ENCODE results near the gene FGFR3.

The FGFR3 gene

DNA sequence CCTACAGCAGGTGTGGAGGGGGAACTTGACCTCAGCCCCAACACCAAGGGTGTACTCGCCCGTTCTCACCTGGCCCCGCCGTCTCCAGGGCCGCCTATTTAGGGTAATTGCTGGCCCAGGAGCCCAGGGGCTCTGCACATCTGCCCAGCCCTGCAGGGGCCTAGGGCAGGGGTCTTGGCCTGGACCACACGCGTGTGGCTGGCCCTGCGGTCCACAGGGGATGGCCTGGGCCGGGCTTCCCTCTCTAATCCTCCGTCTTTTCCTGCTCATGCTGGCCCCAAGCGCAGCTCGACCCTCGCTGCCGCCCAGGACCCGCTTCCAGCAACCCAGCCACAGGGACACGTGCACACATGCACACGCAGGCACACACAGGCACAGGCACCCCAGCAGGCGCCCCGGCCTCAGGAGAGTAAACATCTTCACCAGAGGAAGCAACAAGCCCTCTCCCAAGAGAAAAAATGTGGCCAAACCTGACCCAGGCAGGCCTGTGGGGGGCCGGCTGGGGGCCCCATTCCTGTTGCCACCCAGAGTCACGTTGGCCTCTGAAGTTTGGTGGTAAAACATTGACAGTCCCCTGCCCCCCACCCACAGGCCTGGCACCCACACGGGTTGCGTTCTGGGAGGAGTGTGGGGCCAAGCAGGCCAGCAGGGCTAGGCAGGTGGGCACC is 24.6 kb upstream of the FGFR3 start:
- Histone ChIP-seq H3K27ac (ENCODE audit: low read depth in 2 of 2, low read length in 2 of 2) (no peak overlapping the region), H3K9me3 (ENCODE audit: control insufficient read depth in 2 of 2, low read length in 2 of 2) (no peaks in the 10 kb centered on the region), H3K36me3 (ENCODE audit: control insufficient read depth in 2 of 2, insufficient read depth in 2 of 2, low read length in 2 of 2) (no peaks in the 10 kb centered on the region), H3K4me3 (ENCODE audit: low read length in 2 of 2) (no peak overlapping the region), H3K4me1 (ENCODE audit: control insufficient read depth in 2 of 2, insufficient read depth in 2 of 2, low read length in 2 of 2) (peaks cover 4 to 8% of the 10 kb centered on the region in 2 donors), H3K9ac (ENCODE audit: low read depth in 1 of 2, low read length in 2 of 2) (no peak overlapping the region), H3K27me3 (ENCODE audit: control insufficient read depth in 2 of 2, insufficient read depth in 2 of 2, low read length in 2 of 2) (peaks cover 8 to 39% of the 10 kb centered on the region in 2 donors)

- peaks cover 0 to 4% of the 10 kb centered on the region in 2 donors for H3K4me1 ChIP-seq (ENCODE audit: control insufficient read depth in 2 of 2, insufficient read depth in 2 of 2, low read length in 2 of 2)
- peaks cover 5 to 45% of the 10 kb centered on the region in 2 donors for H3K27me3 ChIP-seq (ENCODE audit: control insufficient read depth in 2 of 2, insufficient read depth in 2 of 2, low read length in 2 of 2)
- no peak overlapping the region for H3K9ac ChIP-seq (ENCODE audit: low read depth in 1 of 2, low read length in 2 of 2)
- H3K27ac ChIP-seq (ENCODE audit: low read depth in 2 of 2, low read length in 2 of 2): no peak overlapping the region
- no peak overlapping the region for H3K4me3 ChIP-seq (ENCODE audit: low read length in 2 of 2)
- H3K9me3 ChIP-seq (ENCODE audit: control insufficient read depth in 2 of 2, low read length in 2 of 2): no peaks in the 10 kb centered on the region
- no peaks in the 10 kb centered on the region for H3K36me3 ChIP-seq (ENCODE audit: control insufficient read depth in 2 of 2, insufficient read depth in 2 of 2, low read length in 2 of 2)
Measured at GRCh38 chr4:1769692-1770091, 23.4 kb upstream of the FGFR3 start.

DNA sequence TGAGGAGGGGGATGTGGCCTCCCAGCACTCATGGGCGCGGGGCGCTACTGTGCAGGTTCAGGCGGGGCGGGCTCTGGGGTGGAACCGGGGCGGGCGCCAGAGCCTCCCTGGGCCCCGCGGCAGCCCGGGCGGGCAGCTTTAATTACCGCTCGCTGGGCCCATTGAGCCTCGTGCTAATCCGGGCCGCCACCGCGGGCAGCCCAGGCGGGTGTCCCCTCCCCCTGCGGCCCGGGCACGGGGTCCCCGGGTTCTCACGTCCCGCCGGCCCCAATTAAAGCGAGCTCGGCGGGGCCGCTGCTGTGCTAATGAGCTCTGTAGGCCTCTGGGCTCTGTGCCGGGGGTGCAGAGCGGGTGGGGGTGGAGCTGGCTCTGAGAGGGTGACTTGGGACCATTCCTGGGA is 22.8 kb upstream of the FGFR3 start:
- no peak overlapping the region for H3K4me3 ChIP-seq (ENCODE audit: low read length in 2 of 2)
- no peak overlapping the region for H3K27ac ChIP-seq (ENCODE audit: low read depth in 2 of 2, low read length in 2 of 2)
- peaks cover 0 to 4% of the 10 kb centered on the region in 2 donors for H3K4me1 ChIP-seq (ENCODE audit: control insufficient read depth in 2 of 2, insufficient read depth in 2 of 2, low read length in 2 of 2)
- H3K9ac ChIP-seq (ENCODE audit: low read depth in 1 of 2, low read length in 2 of 2): no peak overlapping the region
- no peaks in the 10 kb centered on the region for H3K36me3 ChIP-seq (ENCODE audit: control insufficient read depth in 2 of 2, insufficient read depth in 2 of 2, low read length in 2 of 2)
- no peaks in the 10 kb centered on the region for H3K9me3 ChIP-seq (ENCODE audit: control insufficient read depth in 2 of 2, low read length in 2 of 2)
- peaks cover 5 to 45% of the 10 kb centered on the region in 2 donors for H3K27me3 ChIP-seq (ENCODE audit: control insufficient read depth in 2 of 2, insufficient read depth in 2 of 2, low read length in 2 of 2)

DNA sequence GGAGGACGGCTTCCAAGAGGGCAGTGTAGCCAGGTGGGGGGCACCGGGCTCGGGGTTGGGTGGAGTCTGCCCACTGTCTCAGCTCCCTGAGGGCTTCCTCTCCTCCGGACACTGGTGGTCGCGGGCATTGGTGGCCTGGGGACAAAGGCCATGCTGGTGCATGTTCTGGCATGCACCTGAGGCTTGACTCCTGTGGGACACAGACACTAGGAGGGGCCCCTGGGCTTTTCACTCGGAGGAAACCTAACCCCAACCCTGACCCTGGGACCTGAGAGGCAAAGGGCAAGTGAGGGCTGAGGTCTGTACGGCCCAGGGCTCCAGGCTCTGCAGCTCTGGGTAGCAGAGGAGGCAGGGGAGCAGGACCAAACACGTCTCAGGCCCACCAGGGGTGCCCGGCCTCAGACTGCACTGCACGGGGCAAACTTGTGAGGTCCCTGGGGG is 22.3 kb upstream of the FGFR3 start:
- H3K36me3 ChIP-seq (ENCODE audit: control insufficient read depth in 2 of 2, insufficient read depth in 2 of 2, low read length in 2 of 2): no peaks in the 10 kb centered on the region
- H3K4me1 ChIP-seq (ENCODE audit: control insufficient read depth in 2 of 2, insufficient read depth in 2 of 2, low read length in 2 of 2): peaks cover 0 to 4% of the 10 kb centered on the region in 2 donors
- H3K4me3 ChIP-seq (ENCODE audit: low read length in 2 of 2): no peak overlapping the region
- H3K9ac ChIP-seq (ENCODE audit: low read depth in 1 of 2, low read length in 2 of 2): no peak overlapping the region
- H3K27ac ChIP-seq (ENCODE audit: low read depth in 2 of 2, low read length in 2 of 2): no peak overlapping the region
- H3K9me3 ChIP-seq (ENCODE audit: control insufficient read depth in 2 of 2, low read length in 2 of 2): no peaks in the 10 kb centered on the region
- peaks cover 5 to 42% of the 10 kb centered on the region in 2 donors for H3K27me3 ChIP-seq (ENCODE audit: control insufficient read depth in 2 of 2, insufficient read depth in 2 of 2, low read length in 2 of 2)

GRCh38 chr4:1771555-1772305 is 21.4 kb upstream of the FGFR3 start:
- Histone ChIP-seq H3K27me3 (ENCODE audit: control insufficient read depth in 2 of 2, insufficient read depth in 2 of 2, low read length in 2 of 2) (peaks cover 5 to 35% of the 10 kb centered on the region in 2 donors), H3K27ac (ENCODE audit: low read depth in 2 of 2, low read length in 2 of 2) (no peak overlapping the region), H3K9ac (ENCODE audit: low read depth in 1 of 2, low read length in 2 of 2) (no peak overlapping the region), H3K4me3 (ENCODE audit: low read length in 2 of 2) (no peak overlapping the region), H3K36me3 (ENCODE audit: control insufficient read depth in 2 of 2, insufficient read depth in 2 of 2, low read length in 2 of 2) (no peaks in the 10 kb centered on the region), H3K9me3 (ENCODE audit: control insufficient read depth in 2 of 2, low read length in 2 of 2) (no peaks in the 10 kb centered on the region), H3K4me1 (ENCODE audit: control insufficient read depth in 2 of 2, insufficient read depth in 2 of 2, low read length in 2 of 2) (peaks cover 0 to 4% of the 10 kb centered on the region in 2 donors)

DNA sequence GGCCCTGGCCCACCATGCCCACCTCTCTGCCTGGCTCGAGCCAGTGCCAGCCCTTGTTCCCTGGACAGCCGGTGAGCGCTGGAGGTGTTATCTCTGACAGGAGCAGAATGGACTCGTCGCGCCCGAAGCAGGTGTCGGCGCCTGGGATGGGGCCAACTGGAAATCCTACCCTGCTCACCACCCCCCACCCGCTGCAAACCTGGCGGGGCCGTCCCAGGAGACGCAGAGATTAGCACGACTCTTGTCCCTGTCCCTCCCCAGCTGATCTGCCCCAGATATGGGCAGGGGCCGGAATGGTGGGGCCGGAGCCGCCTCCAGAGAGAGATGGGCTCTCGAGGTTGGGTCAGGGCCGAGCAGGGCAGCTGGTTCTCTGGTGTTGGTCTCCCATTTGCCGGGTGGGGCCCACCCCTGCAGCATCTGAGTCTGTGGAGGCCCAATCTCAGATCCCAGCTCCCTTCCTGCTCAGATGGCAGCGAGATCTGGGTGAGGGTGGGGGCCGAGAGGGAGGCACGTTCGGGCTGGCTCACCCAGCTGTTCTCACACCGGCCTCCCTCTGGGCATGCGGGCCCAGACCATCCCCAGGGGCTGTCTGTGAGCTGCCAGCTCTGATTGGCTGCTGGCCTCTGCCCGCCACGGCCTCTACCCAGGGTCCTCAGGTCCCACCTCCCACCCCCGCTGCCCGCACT is 20.1 kb upstream of the FGFR3 start:
- H3K27me3 ChIP-seq (ENCODE audit: control insufficient read depth in 2 of 2, insufficient read depth in 2 of 2, low read length in 2 of 2): peaks cover 3 to 33% of the 10 kb centered on the region in 2 donors

GRCh38 chr4:1773754-1774153 is 19.3 kb upstream of the FGFR3 start:
- Histone ChIP-seq H3K9ac (ENCODE audit: low read depth in 1 of 2, low read length in 2 of 2) (no peak overlapping the region), H3K4me1 (ENCODE audit: control insufficient read depth in 2 of 2, insufficient read depth in 2 of 2, low read length in 2 of 2) (no peaks in the 10 kb centered on the region), H3K9me3 (ENCODE audit: control insufficient read depth in 2 of 2, low read length in 2 of 2) (no peaks in the 10 kb centered on the region), H3K36me3 (ENCODE audit: control insufficient read depth in 2 of 2, insufficient read depth in 2 of 2, low read length in 2 of 2) (no peaks in the 10 kb centered on the region), H3K27ac (ENCODE audit: low read depth in 2 of 2, low read length in 2 of 2) (no peak overlapping the region), H3K27me3 (ENCODE audit: control insufficient read depth in 2 of 2, insufficient read depth in 2 of 2, low read length in 2 of 2) (peaks cover 3 to 25% of the 10 kb centered on the region in 2 donors), H3K4me3 (ENCODE audit: low read length in 2 of 2) (no peak overlapping the region)

More for the DNA sequence above, 20.1 kb upstream of the FGFR3 start:
- Histone ChIP-seq H3K9me3 (ENCODE audit: control insufficient read depth in 2 of 2, low read length in 2 of 2) (no peaks in the 10 kb centered on the region), H3K36me3 (ENCODE audit: control insufficient read depth in 2 of 2, insufficient read depth in 2 of 2, low read length in 2 of 2) (no peaks in the 10 kb centered on the region), H3K4me1 (ENCODE audit: control insufficient read depth in 2 of 2, insufficient read depth in 2 of 2, low read length in 2 of 2) (peaks cover 0 to 2% of the 10 kb centered on the region in 2 donors), H3K27ac (ENCODE audit: low read depth in 2 of 2, low read length in 2 of 2) (no peak overlapping the region), H3K9ac (ENCODE audit: low read depth in 1 of 2, low read length in 2 of 2) (no peak overlapping the region), H3K4me3 (ENCODE audit: low read length in 2 of 2) (no peak overlapping the region)

DNA sequence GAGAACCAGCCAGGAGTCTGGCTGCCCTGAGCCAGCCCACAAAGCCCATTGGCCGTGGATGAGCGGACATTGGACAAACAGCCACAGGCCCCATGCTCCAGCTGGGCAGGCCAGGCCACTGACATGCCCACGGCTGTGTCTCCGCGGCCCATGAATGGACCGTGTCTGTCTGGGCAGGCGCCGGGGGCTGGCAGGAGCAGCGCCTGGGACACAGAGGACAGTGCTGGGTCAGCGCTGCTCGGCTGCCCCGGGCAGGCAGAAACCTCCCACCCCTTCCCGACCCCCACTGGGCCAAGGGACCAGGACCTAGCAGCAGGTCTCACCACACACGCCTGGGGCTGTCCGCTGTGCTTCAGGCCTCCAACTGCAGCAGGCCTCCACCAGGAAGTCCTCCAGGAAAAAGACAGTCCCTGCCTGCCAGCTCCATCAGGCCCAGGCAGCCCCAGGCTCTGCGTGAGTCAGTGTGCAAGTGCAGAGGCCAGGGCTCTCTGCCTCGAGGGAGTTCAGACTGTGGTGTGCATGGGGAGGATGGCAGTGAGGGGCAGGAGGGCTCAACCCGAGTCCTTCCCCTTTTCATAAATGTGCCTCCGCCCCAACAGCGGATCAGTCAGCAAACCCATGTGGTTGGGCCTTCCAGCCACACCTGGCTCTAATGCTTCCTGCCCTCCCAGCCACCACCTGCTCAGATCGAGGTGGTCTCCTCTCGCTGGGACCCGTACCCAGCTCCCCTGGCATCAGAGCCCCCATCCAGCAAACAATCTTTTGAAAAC is 17.2 kb upstream of the FGFR3 start:
- Histone ChIP-seq H3K27me3 (ENCODE audit: control insufficient read depth in 2 of 2, insufficient read depth in 2 of 2, low read length in 2 of 2) (peaks cover under 1 to 10% of the 10 kb centered on the region in 2 donors), H3K4me3 (ENCODE audit: low read length in 2 of 2) (no peak overlapping the region), H3K9ac (ENCODE audit: low read depth in 1 of 2, low read length in 2 of 2) (no peak overlapping the region), H3K4me1 (ENCODE audit: control insufficient read depth in 2 of 2, insufficient read depth in 2 of 2, low read length in 2 of 2) (no peaks in the 10 kb centered on the region), H3K36me3 (ENCODE audit: control insufficient read depth in 2 of 2, insufficient read depth in 2 of 2, low read length in 2 of 2) (no peaks in the 10 kb centered on the region), H3K9me3 (ENCODE audit: control insufficient read depth in 2 of 2, low read length in 2 of 2) (no peaks in the 10 kb centered on the region), H3K27ac (ENCODE audit: low read depth in 2 of 2, low read length in 2 of 2) (no peak overlapping the region)

GRCh38 chr4:1776521-1777161 is 16.5 kb upstream of the FGFR3 start:
- peaks cover 0 to 6% of the 10 kb centered on the region in 2 donors for H3K27me3 ChIP-seq (ENCODE audit: control insufficient read depth in 2 of 2, insufficient read depth in 2 of 2, low read length in 2 of 2)
- H3K4me1 ChIP-seq (ENCODE audit: control insufficient read depth in 2 of 2, insufficient read depth in 2 of 2, low read length in 2 of 2): no peaks in the 10 kb centered on the region
- H3K9ac ChIP-seq (ENCODE audit: low read depth in 1 of 2, low read length in 2 of 2): no peak overlapping the region
- H3K9me3 ChIP-seq (ENCODE audit: control insufficient read depth in 2 of 2, low read length in 2 of 2): no peaks in the 10 kb centered on the region
- H3K4me3 ChIP-seq (ENCODE audit: low read length in 2 of 2): no peak overlapping the region
- H3K36me3 ChIP-seq (ENCODE audit: control insufficient read depth in 2 of 2, insufficient read depth in 2 of 2, low read length in 2 of 2): no peaks in the 10 kb centered on the region
- H3K27ac ChIP-seq (ENCODE audit: low read depth in 2 of 2, low read length in 2 of 2): no peak overlapping the region
